ENCODE data around the gene SLC29A2. TPM values are rescaled to one million over a fixed set of nuclear protein-coding genes. Genes with fewer than 3 reads are reported as not detected.

Gene SLC29A2
- total and polyA plus RNA-seq, 2 of the 8 experiments (the other 6 are each of a cell fraction or from before 2014, with no cell fraction given) = 29.3 to 31.6 TPM

- POLR2A ChIA-PET (ENCODE audit: partially characterized antibody) = interaction anchor here (0.6 to 7.7 kb wide), 5 partner anchors 15 to 230 kb away, joined by 3 to 78 read pairs (median 6); partner anchors contain the start of genes DPP3 and NPAS4
- FAIRE-seq = no peak
- TF ChIP-seq SIRT6 (IDR thresholded peaks at IDR 0.05; ENCODE audit: low read length) (no peak), CREB1 (IDR thresholded peaks at IDR 0.05) (no peak), SUZ12 (IDR thresholded peaks at IDR 0.05; ENCODE audit: low read length) (no peak), TCF12 (IDR thresholded peaks at IDR 0.05; ENCODE audit: low read depth, low read length) (no peak), KDM4A (IDR thresholded peaks at IDR 0.05; ENCODE audit: low read depth, low read length, severe bottlenecking) (no peak), RXRA (IDR thresholded peaks at IDR 0.05; ENCODE audit: insufficient read depth, low read depth, low read length) (no peak), BRCA1 (IDR thresholded peaks at IDR 0.05; ENCODE audit: low read depth, low read length) (no peak), EP300 (IDR thresholded peaks at IDR 0.05; ENCODE audit: borderline replicate concordance in 1 of 2, low read depth in 2 of 2, low read length in 2 of 2) (no peak), MAFK (IDR thresholded peaks at IDR 0.05; ENCODE audit: low read depth, low read length) (no peak), POLR2A (IDR thresholded peaks at IDR 0.05; ENCODE audit: control extremely low read depth in 1 of 2, low read depth in 2 of 2, low read length in 2 of 2) (no peak), SIX5 (IDR thresholded peaks at IDR 0.05; ENCODE audit: low read depth, low read length) (no peak), PHF8 (conservative IDR thresholded peaks at IDR 0.05; ENCODE audit: low read depth, low read length) (no peak), USF2 (IDR thresholded peaks at IDR 0.05; ENCODE audit: low read length) (no peak), EZH2 (IDR thresholded peaks at IDR 0.05; ENCODE audit: low read depth, low read length, severe bottlenecking) (no peak)
These were observed 36.1 kb upstream of the SLC29A2 start for GRCh38 chr11:66407651-66408050.

More at GRCh38 chr11:66407651-66408050, 36.1 kb upstream of the SLC29A2 start:
- no peak overlapping the region for H3K56ac ChIP-seq (replicated peaks; ENCODE audit: insufficient read length, low read depth, low read length)
- H3K23ac ChIP-seq (ENCODE audit: insufficient read length) = no peak overlapping the region
- H3K4me3 ChIP-seq (ENCODE audit: extremely low read depth in 1 of 4, insufficient read depth in 2 of 4, low read depth in 3 of 4, low read length in 4 of 4) = no peak overlapping the region
- no peak overlapping the region for H3K14ac ChIP-seq (ENCODE audit: insufficient read length)
- H3K79me2 ChIP-seq (ENCODE audit: control insufficient read depth in 1 of 2, insufficient read depth in 2 of 2, low read length in 2 of 2) = no peaks in the 10 kb centered on the region
- H3K36me3 ChIP-seq (ENCODE audit: control insufficient read depth in 2 of 4, insufficient read depth in 4 of 4, low read length in 3 of 4) = no peaks in the 10 kb centered on the region
- 82% methylated on average over 5 of the region's 5 CpGs; no CpG with 5 or more reads in 1 of the 2 experiments for WGBS, 2 experiments (ENCODE audit: extremely low coverage in 1 of 2, insufficient coverage in 1 of 2, insufficient read length in 1 of 2, insufficient replicate concordance in 2 of 2, low coverage in 1 of 2, low lambda C conversion rate in 2 of 2, missing lambda C conversion rate in 1 of 2)
- no peak overlapping the region for H3K27ac ChIP-seq (ENCODE audit: low read depth, low read length)
- no peak overlapping the region for H3K4me2 ChIP-seq (ENCODE audit: insufficient read depth in 1 of 2, low read depth in 2 of 2, low read length in 2 of 2)
- CTCF ChIA-PET (ENCODE audit: partially characterized antibody) = interaction anchor here (0.8 to 9.7 kb wide), 21 partner anchors 10 to 287 kb away, joined by 3 to 202 read pairs (median 5); partner anchors contain the start of genes MRPL11, NPAS4, PELI3 and RBM4B
- no peak overlapping the region for H2BK20ac ChIP-seq (ENCODE audit: low read length)
- H3K9me3 ChIP-seq (ENCODE audit: insufficient read depth in 2 of 2, low read depth in 1 of 2, low read length in 1 of 2) = no peaks in the 10 kb centered on the region
- H2BK15ac ChIP-seq (ENCODE audit: low read length) = no peak overlapping the region
- H4K8ac ChIP-seq (ENCODE audit: extremely low read depth, insufficient read depth, low read length) = no peak overlapping the region
- peaks cover 0 to 8% (median 7%) of the 10 kb centered on the region in 4 experiments; a peak in 5 of 7 replicates for H3K4me1 ChIP-seq (replicated peaks in 1 of 4; ENCODE audit: control insufficient read depth in 3 of 4, insufficient read depth in 4 of 4, low read length in 3 of 4)
- H4K5ac ChIP-seq (ENCODE audit: insufficient read length, low read depth, low read length) = no peak overlapping the region
- H3K9ac ChIP-seq (replicated peaks in 1 of 4; ENCODE audit: extremely low read depth in 1 of 4, low read depth in 3 of 4, low read length in 3 of 4) = no peak overlapping the region
- H2BK120ac ChIP-seq (replicated peaks; ENCODE audit: low read depth, low read length) = no peak overlapping the region
- H3K4ac ChIP-seq (replicated peaks; ENCODE audit: insufficient read length, low read depth, low read length) = no peak overlapping the region
- no peak overlapping the region for H3K18ac ChIP-seq (ENCODE audit: extremely low read depth, low read length)
- H4K20me1 ChIP-seq (replicated peaks in 1 of 2; ENCODE audit: control insufficient read depth in 1 of 2, insufficient read depth in 2 of 2, low read length in 2 of 2) = no peaks in the 10 kb centered on the region
- peaks cover 2% of the 10 kb centered on the region; the same call in 1 of the 2 replicates for H3K23me2 ChIP-seq (ENCODE audit: low read depth, low read length)
- H3K27me3 ChIP-seq (replicated peaks in 1 of 4; ENCODE audit: control insufficient read depth in 3 of 4, extremely low read depth in 1 of 4, insufficient read depth in 3 of 4, low read length in 3 of 4) = peaks cover 0 to 10% (median 2%) of the 10 kb centered on the region in 4 experiments; a peak in 3 of 7 replicates
- H2BK5ac ChIP-seq (ENCODE audit: low read depth, low read length) = no peak overlapping the region
- no peak overlapping the region for H4K91ac ChIP-seq (replicated peaks; ENCODE audit: insufficient read length, low read length)
- no peak for DNase-seq (ENCODE audit: low read depth in 1 of 2, low spot score in 2 of 2)
- no peaks in the 10 kb centered on the region for H3K79me1 ChIP-seq (ENCODE audit: low read depth, low read length)
- no peak overlapping the region for H2BK12ac ChIP-seq (ENCODE audit: low read depth, low read length)
- H2AFZ ChIP-seq (ENCODE audit: low read length) = no peak overlapping the region
- H2AK5ac ChIP-seq (ENCODE audit: low read depth, low read length) = no peak overlapping the region
